Endodermal cell (in vitro differentiated cells): ENCODE results near the gene RPTOR. TPM values are rescaled to one million over a fixed set of nuclear protein-coding genes. Genes with fewer than 3 reads are reported as not detected.

ENCODE experiments used
- DNase-seq: peaks from one replicate; pipeline ENCODE4 v3.0.0-alpha.2; 2017
- H3K27ac ChIP-seq: 2 replicates; pipeline ENCODE4 v1.5.1; 2013; ENCODE audit warnings: mild to moderate bottlenecking, low read depth, low read length, moderate library complexity
- H3K27me3 ChIP-seq: 2 replicates; pipeline ENCODE4 v1.6.1; 2013; ENCODE audit warnings: mild to moderate bottlenecking, low read length, moderate library complexity; ENCODE audit not compliant: insufficient read depth, control insufficient read depth, poor library complexity, severe bottlenecking
- H3K36me3 ChIP-seq: 2 replicates; pipeline ENCODE4 v1.7.0; 2013; ENCODE audit warnings: mild to moderate bottlenecking, low read length, moderate library complexity; ENCODE audit not compliant: control insufficient read depth, insufficient read depth
- H3K4me1 ChIP-seq: one replicate; pipeline ENCODE4 v1.7.0; 2013; ENCODE audit warnings: low read length; ENCODE audit not compliant: control insufficient read depth, insufficient read depth
- H3K4me3 ChIP-seq: 2 replicates; pipeline ENCODE4 v1.5.1; 2013; ENCODE audit warnings: mild to moderate bottlenecking, low read length, moderate library complexity
- H3K9ac ChIP-seq: 2 replicates; pipeline ENCODE4 v1.6.1; 2013; ENCODE audit warnings: mild to moderate bottlenecking, low read length, moderate library complexity; ENCODE audit not compliant: poor library complexity, severe bottlenecking; ENCODE audit errors: extremely low read depth
- H3K9me3 ChIP-seq: 2 replicates; pipeline ENCODE4 v1.6.1; 2013; ENCODE audit warnings: mild to moderate bottlenecking, low read length, moderate library complexity; ENCODE audit not compliant: control insufficient read depth
- H3K27ac Mint-ChIP-seq: 2 replicates; pipeline ENCODE4 v1.8.0; 2020; ENCODE audit warnings: mixed read lengths
- H3K27me3 Mint-ChIP-seq: 2 replicates; pipeline ENCODE4 v1.8.0; 2021; ENCODE audit warnings: mild to moderate bottlenecking, mixed read lengths; ENCODE audit not compliant: insufficient read depth
- H3K36me3 Mint-ChIP-seq: 2 replicates; pipeline ENCODE4 v1.8.0; 2020; ENCODE audit warnings: low read depth, mixed read lengths
- H3K4me1 Mint-ChIP-seq: 2 replicates; pipeline ENCODE4 v1.8.0; 2020; ENCODE audit warnings: mixed read lengths
- H3K4me3 Mint-ChIP-seq: 2 replicates; pipeline ENCODE4 v1.8.0; 2020; ENCODE audit warnings: mild to moderate bottlenecking, moderate library complexity, mixed read lengths
- H3K9me3 Mint-ChIP-seq: 2 replicates; pipeline ENCODE4 v1.8.0; 2020; ENCODE audit warnings: mild to moderate bottlenecking, mixed read lengths
- WGBS, 2 experiments: methylation state at CpG; one replicate each; pipeline versions ENCODE4 v1.1.5 to v1.1.7; 2013; ENCODE audit warnings: missing lambda C conversion rate in 2 of 2, mixed read lengths in 1 of 2; ENCODE audit not compliant: insufficient coverage in 1 of 2, insufficient read length in 1 of 2; 5-methylcytosine and 5-hydroxymethylcytosine counted together
- total RNA-seq, 2 donors: library from RNA; stranded (reverse); fragmentation: NEBNext Ultra II Directional in 1 of 2; extraction: Animal tissue kit (Norgen Biotek cat#: 25700) in 1 of 2; gene quantifications; 2 replicates in 1 of 2; 3 replicates in 1 of 2; pipeline ENCODE4 v1.2.1, GENCODE V29; 2021
- TF ChIP-seq, protein P1 (sequence below): fragments of 200-600 bp; sonication (generic); conservative IDR thresholded peaks from 2 replicates; pipeline ENCODE4 v1.5.0; 2021; ENCODE audit warnings: antibody characterized with exemption, mild to moderate bottlenecking

The RPTOR gene
- total RNA-seq, 2 donors from 2014 or later, result 45.1 to 53.4 TPM

DNA sequence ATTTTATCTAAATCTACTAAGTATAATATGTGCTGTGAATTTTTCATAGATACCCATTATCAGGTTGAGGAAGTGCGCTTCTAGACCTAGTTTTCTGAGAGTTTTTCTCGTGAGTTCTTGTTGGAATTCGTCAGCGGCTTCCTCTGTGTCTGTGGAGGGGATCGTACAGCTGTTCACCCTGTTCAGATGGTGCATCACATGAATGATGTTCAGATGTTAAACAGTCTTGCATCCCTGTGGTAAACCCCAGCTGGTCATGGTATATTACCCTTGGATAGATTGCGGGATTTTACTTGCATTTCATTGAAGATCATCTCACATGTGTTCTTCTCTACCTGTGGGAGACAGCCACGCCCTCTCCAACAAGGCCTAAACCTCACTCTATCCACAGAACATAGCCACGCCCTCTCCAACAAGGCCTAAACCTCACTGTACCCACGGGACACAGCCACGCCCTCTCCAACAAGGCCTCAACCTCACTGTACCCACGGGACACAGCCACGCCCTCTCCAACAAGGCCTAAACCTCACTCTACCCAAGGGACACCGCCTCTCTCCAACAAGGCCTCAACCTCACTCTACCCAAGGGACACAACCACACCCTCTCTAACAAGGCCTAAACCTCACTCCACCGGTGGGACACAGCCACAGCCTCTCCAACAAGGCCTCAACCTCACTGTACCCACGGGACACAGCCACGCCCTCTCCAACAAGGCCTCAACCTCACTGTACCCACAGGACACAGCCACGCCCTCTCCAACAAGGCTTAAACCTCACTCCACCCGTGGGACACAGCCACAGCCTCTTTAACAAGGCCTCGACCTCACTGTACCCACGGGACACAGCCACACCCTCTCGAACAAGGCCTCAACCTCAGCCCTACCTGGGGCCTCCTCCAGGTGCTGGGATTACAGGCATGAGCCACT, 266.8 kb downstream of the RPTOR start:
- TF ChIP-seq, protein P1, sequence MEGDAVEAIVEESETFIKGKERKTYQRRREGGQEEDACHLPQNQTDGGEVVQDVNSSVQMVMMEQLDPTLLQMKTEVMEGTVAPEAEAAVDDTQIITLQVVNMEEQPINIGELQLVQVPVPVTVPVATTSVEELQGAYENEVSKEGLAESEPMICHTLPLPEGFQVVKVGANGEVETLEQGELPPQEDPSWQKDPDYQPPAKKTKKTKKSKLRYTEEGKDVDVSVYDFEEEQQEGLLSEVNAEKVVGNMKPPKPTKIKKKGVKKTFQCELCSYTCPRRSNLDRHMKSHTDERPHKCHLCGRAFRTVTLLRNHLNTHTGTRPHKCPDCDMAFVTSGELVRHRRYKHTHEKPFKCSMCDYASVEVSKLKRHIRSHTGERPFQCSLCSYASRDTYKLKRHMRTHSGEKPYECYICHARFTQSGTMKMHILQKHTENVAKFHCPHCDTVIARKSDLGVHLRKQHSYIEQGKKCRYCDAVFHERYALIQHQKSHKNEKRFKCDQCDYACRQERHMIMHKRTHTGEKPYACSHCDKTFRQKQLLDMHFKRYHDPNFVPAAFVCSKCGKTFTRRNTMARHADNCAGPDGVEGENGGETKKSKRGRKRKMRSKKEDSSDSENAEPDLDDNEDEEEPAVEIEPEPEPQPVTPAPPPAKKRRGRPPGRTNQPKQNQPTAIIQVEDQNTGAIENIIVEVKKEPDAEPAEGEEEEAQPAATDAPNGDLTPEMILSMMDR, result no peak
- Histone ChIP-seq H3K27me3 (no peaks in the 10 kb centered on the region), H3K9ac (no peak overlapping the region), H3K4me1 (no peaks in the 10 kb centered on the region), H3K36me3 (peaks cover 9% of the 10 kb centered on the region), H3K4me3 (no peak overlapping the region), H3K27ac (no peak overlapping the region), H3K9me3 (peaks cover 14% of the 10 kb centered on the region)
- Mint-ChIP-seq H3K27me3 (no peaks in the 10 kb centered on the region), H3K27ac (no peak overlapping the region), H3K36me3 (peaks cover 17% of the 10 kb centered on the region), H3K4me3 (no peak overlapping the region), H3K4me1 (no peaks in the 10 kb centered on the region), H3K9me3 (peaks cover 13% of the 10 kb centered on the region)
- DNase-seq, result peak; percentile 31
- 89% methylated on average over 15 to 21 of the region's 21 CpGs for WGBS, 2 experiments

- H3K36me3 ChIP-seq, result peaks cover 3% of the 10 kb centered on the region
- TF ChIP-seq, protein P1, result no peak
- no peaks in the 10 kb centered on the region for H3K27me3 ChIP-seq
- H3K27ac ChIP-seq, result no peak overlapping the region
- Mint-ChIP-seq H3K36me3 (peaks cover 16% of the 10 kb centered on the region), H3K27ac (no peak overlapping the region), H3K9me3 (peaks cover 3% of the 10 kb centered on the region), H3K27me3 (no peaks in the 10 kb centered on the region), H3K4me1 (no peaks in the 10 kb centered on the region), H3K4me3 (no peak overlapping the region)
- peaks cover 3% of the 10 kb centered on the region for H3K9me3 ChIP-seq
- whole genome bisulfite sequencing, 2 experiments, result 92 to 93% methylated on average over 13 to 18 of the region's 18 CpGs
- peak; percentile 38 for DNase-seq
- no peaks in the 10 kb centered on the region for H3K4me1 ChIP-seq
- H3K9ac ChIP-seq, result no peak overlapping the region
- no peak overlapping the region for H3K4me3 ChIP-seq
These were observed 267.9 kb downstream of the RPTOR start for GRCh38 chr17:80812362-80813088.

- H3K27me3 Mint-ChIP-seq, result no peaks in the 10 kb centered on the region
- peaks cover 11% of the 10 kb centered on the region for H3K36me3 Mint-ChIP-seq
- Histone ChIP-seq H3K27ac (no peak overlapping the region), H3K4me3 (no peak overlapping the region), H3K27me3 (no peaks in the 10 kb centered on the region), H3K9me3 (no peaks in the 10 kb centered on the region), H3K4me1 (no peaks in the 10 kb centered on the region), H3K9ac (no peak overlapping the region), H3K36me3 (peaks cover 3% of the 10 kb centered on the region)
- no peak overlapping the region for H3K4me3 Mint-ChIP-seq
- H3K9me3 Mint-ChIP-seq, result no peaks in the 10 kb centered on the region
- whole genome bisulfite sequencing, 2 experiments, result 84 to 95% methylated on average over 3 to 5 of the region's 5 CpGs
- H3K4me1 Mint-ChIP-seq, result no peaks in the 10 kb centered on the region
- DNase-seq, result no peak
- TF ChIP-seq, protein P1, result no peak
- H3K27ac Mint-ChIP-seq, result no peak overlapping the region
These were observed 268.7 kb downstream of the RPTOR start for GRCh38 chr17:80813318-80813717.
